ENCODE data around the gene CACNA1E.

DNA sequence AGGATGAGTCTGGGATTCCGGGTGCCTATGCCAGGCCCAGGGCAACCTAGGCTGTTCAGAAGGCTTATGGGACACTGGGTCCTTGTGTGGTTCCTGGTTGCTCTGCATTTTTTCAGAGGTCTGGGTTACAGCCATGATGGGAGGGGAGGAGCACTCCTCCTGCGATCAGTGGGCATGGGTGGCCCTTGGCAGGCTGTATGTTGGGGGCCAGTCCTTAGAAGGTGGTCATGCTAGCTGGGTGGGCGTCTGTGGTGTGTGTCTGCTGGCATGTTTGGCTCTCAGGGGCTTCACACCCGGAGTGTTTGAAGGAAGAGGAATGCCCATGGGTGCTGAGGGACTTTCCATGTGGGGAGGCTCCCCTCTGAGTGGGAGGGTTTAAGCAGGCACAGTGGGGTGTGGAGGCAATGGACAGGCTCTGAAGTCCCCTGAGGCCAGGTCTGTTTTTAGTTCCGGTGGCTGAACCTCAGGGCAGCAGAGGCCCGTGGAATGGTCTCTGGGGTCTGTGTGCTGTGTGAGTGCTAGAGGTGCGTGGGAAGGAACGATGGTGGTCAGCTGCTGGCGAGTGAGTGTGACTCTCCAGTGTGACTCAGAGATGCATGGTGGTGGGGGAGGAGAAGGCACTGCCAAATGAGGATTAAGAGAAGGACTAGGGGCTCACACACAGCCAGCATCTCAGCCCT is 25.3 kb downstream of the CACNA1E start:
- TF ChIP-seq CTCF (IDR thresholded peaks at IDR 0.05) (no peak), POLR2A (IDR thresholded peaks at IDR 0.05) (no peak)

Data from lower leg skin (tissue), 3 donors.